ENCODE data around the gene PDGFB.

PDGFB gene

GRCh38 chr22:39181778-39182177 lies 63.0 kb downstream of the PDGFB start:
- CTCF ChIA-PET: no interaction called here
- TF ChIP-seq FOXM1 (IDR thresholded peaks at IDR 0.05; ENCODE audit: borderline replicate concordance) (no peak), L3MBTL2 (conservative IDR thresholded peaks at IDR 0.05) (no peak)
- peak; percentile 6 for DNase-seq (ENCODE audit: extremely low spot score)
- POLR2A ChIA-PET: interaction anchor here (1.7 kb wide), 1 partner anchor 138 kb away, joined by 12 read pairs; the partner anchor contains the start of gene RPL3

GRCh38 chr22:39181356-39181755 lies 63.4 kb downstream of the PDGFB start:
- no peak for DNase-seq (ENCODE audit: extremely low spot score)
- ChIA-PET POLR2A (interaction anchor here (1.7 kb wide), 1 partner anchor 138 kb away, joined by 12 read pairs; the partner anchor contains the start of gene RPL3), CTCF (no interaction called here)
- TF ChIP-seq L3MBTL2 (conservative IDR thresholded peaks at IDR 0.05) (no peak), FOXA1 (IDR thresholded peaks at IDR 0.05) (no peak), ZNF384 (IDR thresholded peaks at IDR 0.05) (no peak), BHLHE40 (IDR thresholded peaks at IDR 0.05; ENCODE audit: borderline replicate concordance) (no peak), ELF4 (IDR thresholded peaks at IDR 0.05) (no peak), SUZ12 (IDR thresholded peaks at IDR 0.05) (no peak), LEF1 (IDR thresholded peaks at IDR 0.05; ENCODE audit: borderline replicate concordance) (no peak), FOXK2 (IDR thresholded peaks at IDR 0.05) (no peak), CTBP1 (IDR thresholded peaks at IDR 0.05; ENCODE audit: borderline replicate concordance) (no peak), TARDBP (IDR thresholded peaks at IDR 0.05) (no peak), NFRKB (IDR thresholded peaks at IDR 0.05) (no peak), PKNOX1 (IDR thresholded peaks at IDR 0.05) (no peak), FOXM1 (IDR thresholded peaks at IDR 0.05; ENCODE audit: borderline replicate concordance) (no peak)

GRCh38 chr22:39179841-39180335 lies 64.9 kb downstream of the PDGFB start:
- TF ChIP-seq HDGF (IDR thresholded peaks at IDR 0.05; ENCODE audit: borderline replicate concordance): no peak
- TF ChIP-seq FOXK2 (IDR thresholded peaks at IDR 0.05): no peak
- TF ChIP-seq ZNF384 (IDR thresholded peaks at IDR 0.05): no peak
- no peak for TF ChIP-seq BHLHE40 (IDR thresholded peaks at IDR 0.05; ENCODE audit: borderline replicate concordance)
- no peak for TF ChIP-seq LEF1 (IDR thresholded peaks at IDR 0.05; ENCODE audit: borderline replicate concordance)
- no peak for TF ChIP-seq ELF4 (IDR thresholded peaks at IDR 0.05)
- no peak for TF ChIP-seq PKNOX1 (IDR thresholded peaks at IDR 0.05)
- TF ChIP-seq CTBP1 (IDR thresholded peaks at IDR 0.05; ENCODE audit: borderline replicate concordance): no peak
- TF ChIP-seq SUZ12 (IDR thresholded peaks at IDR 0.05): no peak
- TF ChIP-seq L3MBTL2 (conservative IDR thresholded peaks at IDR 0.05): no peak
- TF ChIP-seq NFRKB (IDR thresholded peaks at IDR 0.05): no peak
- no peak for TF ChIP-seq ARNT (IDR thresholded peaks at IDR 0.05)
- TF ChIP-seq TARDBP (IDR thresholded peaks at IDR 0.05): no peak
- no peak for TF ChIP-seq FOXA1 (IDR thresholded peaks at IDR 0.05)
- no peak for TF ChIP-seq SP1 (IDR thresholded peaks at IDR 0.05)
- no peak for TF ChIP-seq FOXM1 (IDR thresholded peaks at IDR 0.05; ENCODE audit: borderline replicate concordance)
- POLR2A ChIA-PET: interaction anchor here (1.7 kb wide), 1 partner anchor 139 kb away, joined by 17 read pairs; the partner anchor contains the start of gene RPL3
- CTCF ChIA-PET: interaction anchor here (0.7 to 1.5 kb wide), 2 partner anchors 10 to 29 kb away, joined by 3 to 8 read pairs; no protein-coding TSS in a partner anchor
- DNase-seq (ENCODE audit: extremely low spot score): peak; percentile 10

GRCh38 chr22:39179401-39179827 lies 65.4 kb downstream of the PDGFB start:
- POLR2A ChIA-PET: interaction anchor here (1.7 kb wide), 1 partner anchor 139 kb away, joined by 17 read pairs; the partner anchor contains the start of gene RPL3
- DNase-seq (ENCODE audit: extremely low spot score): peak; percentile 7
- TF ChIP-seq PKNOX1 (IDR thresholded peaks at IDR 0.05): no peak
- no peak for TF ChIP-seq ARNT (IDR thresholded peaks at IDR 0.05)
- CTCF ChIA-PET: interaction anchor here (0.7 to 1.5 kb wide), 2 partner anchors 10 to 28 kb away, joined by 3 to 8 read pairs; no protein-coding TSS in a partner anchor

GRCh38 chr22:39178206-39179111 lies 66.3 kb downstream of the PDGFB start:
- ChIA-PET POLR2A (interaction anchor here (1.7 to 2.8 kb wide), 2 partner anchors 140 to 141 kb away, joined by 17 to 22 read pairs; partner anchors contain the start of gene RPL3), CTCF (interaction anchor here (1.5 kb wide), 1 partner anchor 9 kb away, joined by 8 read pairs; no protein-coding TSS in a partner anchor)
- DNase-seq (ENCODE audit: extremely low spot score): no peak
- no peak for TF ChIP-seq BHLHE40 (IDR thresholded peaks at IDR 0.05; ENCODE audit: borderline replicate concordance)
- no peak for TF ChIP-seq ARNT (IDR thresholded peaks at IDR 0.05)
- TF ChIP-seq SP1 (IDR thresholded peaks at IDR 0.05): no peak
- TF ChIP-seq L3MBTL2 (conservative IDR thresholded peaks at IDR 0.05): no peak
- no peak for TF ChIP-seq LEF1 (IDR thresholded peaks at IDR 0.05; ENCODE audit: borderline replicate concordance)

- ChIA-PET POLR2A (interaction anchor here (2.8 kb wide), 1 partner anchor 141 kb away, joined by 22 read pairs; the partner anchor contains the start of gene RPL3), CTCF (no interaction called here)
Measured at GRCh38 chr22:39177791-39178190, 67.0 kb downstream of the PDGFB start.

More at GRCh38 chr22:39177791-39178190, 67.0 kb downstream of the PDGFB start:
- DNase-seq (ENCODE audit: extremely low spot score): no peak
- TF ChIP-seq PKNOX1 (IDR thresholded peaks at IDR 0.05) (no peak), FOXM1 (IDR thresholded peaks at IDR 0.05; ENCODE audit: borderline replicate concordance) (no peak), TARDBP (IDR thresholded peaks at IDR 0.05) (no peak), FOXA1 (IDR thresholded peaks at IDR 0.05) (no peak), BHLHE40 (IDR thresholded peaks at IDR 0.05; ENCODE audit: borderline replicate concordance) (no peak)
